ENCODE data around the gene ZMPSTE24.

ZMPSTE24 gene

DNA sequence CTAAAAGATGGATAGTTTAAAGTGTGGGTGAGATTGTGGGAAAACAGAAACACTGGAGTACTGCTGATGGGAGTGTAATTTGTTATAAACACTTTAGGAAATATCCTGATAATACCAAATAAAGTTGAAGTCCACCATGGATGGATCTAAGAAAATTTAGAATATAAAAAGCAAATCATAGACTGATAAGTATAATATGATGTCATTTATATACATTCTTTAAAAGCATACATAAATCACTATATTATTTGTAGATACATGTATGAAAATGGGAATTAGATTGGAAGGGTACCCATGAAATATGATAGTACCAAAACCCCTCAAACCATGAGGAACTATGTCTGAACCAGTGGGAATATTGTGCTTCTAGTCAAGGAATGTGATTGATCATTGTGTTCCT, 7.9 kb downstream of the ZMPSTE24 start:
- Histone ChIP-seq H3K4me1 (ENCODE audit: low read length) (peaks cover 10% of the 10 kb centered on the region; the same call in 1 of the 2 replicates), H3K27me3 (ENCODE audit: low read depth, low read length) (no peaks in the 10 kb centered on the region), H3K79me2 (ENCODE audit: low read length) (peaks cover 16% of the 10 kb centered on the region), H3K9ac (ENCODE audit: low read length) (no peak overlapping the region), H4K20me1 (ENCODE audit: insufficient read depth, low read length) (no peaks in the 10 kb centered on the region), H3K4me3 (ENCODE audit: low read length) (no peak overlapping the region), H3K9me3 (ENCODE audit: insufficient read depth, low read length) (no peaks in the 10 kb centered on the region), H3K36me3 (replicated peaks; ENCODE audit: low read depth, low read length) (peaks cover 17% of the 10 kb centered on the region), H3K4me2 (ENCODE audit: low read length) (no peak overlapping the region), H2AFZ (ENCODE audit: low read depth, low read length) (no peak overlapping the region), H3K27ac (ENCODE audit: low read length) (no peak overlapping the region)
- TF ChIP-seq CTCF (IDR thresholded peaks at IDR 0.05; ENCODE audit: low read depth, low read length) (no peak), EZH2phosphoT487 (IDR thresholded peaks at IDR 0.05; ENCODE audit: low read depth) (no peak)

DNA sequence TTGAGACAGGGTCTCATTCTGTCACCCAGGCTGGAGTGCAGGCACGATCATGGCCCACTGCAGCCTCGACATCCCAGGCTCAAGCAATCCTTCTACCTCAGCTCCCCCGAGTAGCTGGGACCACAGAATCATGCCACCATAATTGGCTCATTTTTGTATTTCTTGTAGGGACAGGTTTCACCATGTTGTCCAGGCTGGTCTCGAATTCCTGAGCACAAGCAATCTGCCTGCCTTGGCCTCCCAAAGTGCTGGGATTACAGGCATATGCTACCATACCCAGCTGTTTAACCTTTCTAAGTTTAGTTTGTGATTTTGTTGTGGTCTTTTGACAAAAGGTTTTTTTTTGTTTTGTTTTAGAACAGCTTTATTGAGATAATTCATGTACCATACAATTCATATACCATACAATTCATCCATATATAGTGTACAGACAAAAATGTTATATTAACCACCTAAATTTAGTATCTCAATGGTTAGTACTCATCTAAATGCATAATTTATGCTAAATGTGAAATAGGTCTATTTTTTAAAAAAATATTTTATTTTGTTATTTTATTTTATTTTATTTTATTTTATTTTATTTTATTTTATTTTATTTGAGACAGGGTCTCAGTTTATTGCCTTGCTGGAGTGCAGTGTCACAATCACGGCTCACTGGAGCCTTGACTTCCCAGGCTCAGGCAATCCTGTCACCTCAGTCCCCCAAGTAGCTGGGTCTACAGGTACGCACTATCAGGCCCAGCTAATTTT, 8.9 kb downstream of the ZMPSTE24 start:
- H3K79me2 ChIP-seq (ENCODE audit: low read length): peaks cover 16% of the 10 kb centered on the region
- no peaks in the 10 kb centered on the region for H4K20me1 ChIP-seq (ENCODE audit: insufficient read depth, low read length)
- H3K36me3 ChIP-seq (replicated peaks; ENCODE audit: low read depth, low read length): peaks cover 18% of the 10 kb centered on the region
- no peaks in the 10 kb centered on the region for H3K9me3 ChIP-seq (ENCODE audit: insufficient read depth, low read length)
- H3K4me2 ChIP-seq (ENCODE audit: low read length): no peak overlapping the region
- H3K27me3 ChIP-seq (ENCODE audit: low read depth, low read length): no peaks in the 10 kb centered on the region
- no peak overlapping the region for H3K27ac ChIP-seq (ENCODE audit: low read length)
- peaks cover 10% of the 10 kb centered on the region; the same call in 1 of the 2 replicates for H3K4me1 ChIP-seq (ENCODE audit: low read length)
- no peak overlapping the region for H3K4me3 ChIP-seq (ENCODE audit: low read length)
- no peak overlapping the region for H3K9ac ChIP-seq (ENCODE audit: low read length)
- TF ChIP-seq EZH2phosphoT487 (IDR thresholded peaks at IDR 0.05; ENCODE audit: low read depth) (no peak), CTCF (IDR thresholded peaks at IDR 0.05; ENCODE audit: low read depth, low read length) (no peak)
- no peak overlapping the region for H2AFZ ChIP-seq (ENCODE audit: low read depth, low read length)

DNA sequence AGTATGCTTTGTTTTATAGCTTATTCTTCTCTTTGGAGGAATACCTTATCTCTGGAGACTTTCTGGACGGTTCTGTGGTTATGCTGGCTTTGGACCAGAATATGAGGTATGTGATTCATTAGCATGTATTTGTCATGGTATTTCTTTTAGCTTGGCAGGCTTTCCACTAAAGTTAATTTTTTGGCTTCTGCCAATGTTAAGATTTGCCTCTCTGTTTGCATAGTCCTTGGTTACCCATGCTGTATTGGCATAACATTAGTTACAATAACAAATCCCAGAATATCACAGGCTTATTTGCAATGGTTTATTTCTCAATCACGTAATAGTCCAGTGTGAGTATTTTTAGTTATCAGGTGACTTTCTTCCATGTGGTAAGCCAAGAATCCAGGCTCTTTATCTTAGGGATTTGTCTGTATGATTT, 9.7 kb downstream of the ZMPSTE24 start:
- Histone ChIP-seq H3K9me3 (ENCODE audit: insufficient read depth, low read length) (no peaks in the 10 kb centered on the region), H3K4me1 (ENCODE audit: low read length) (peaks cover 18% of the 10 kb centered on the region), H3K27ac (ENCODE audit: low read length) (no peak overlapping the region), H3K36me3 (replicated peaks; ENCODE audit: low read depth, low read length) (peaks cover 21% of the 10 kb centered on the region), H3K9ac (ENCODE audit: low read length) (no peak overlapping the region), H3K27me3 (ENCODE audit: low read depth, low read length) (no peaks in the 10 kb centered on the region), H2AFZ (ENCODE audit: low read depth, low read length) (no peak overlapping the region), H4K20me1 (ENCODE audit: insufficient read depth, low read length) (no peaks in the 10 kb centered on the region), H3K4me3 (ENCODE audit: low read length) (no peak overlapping the region), H3K79me2 (ENCODE audit: low read length) (peaks cover 16% of the 10 kb centered on the region), H3K4me2 (ENCODE audit: low read length) (no peak overlapping the region)
- TF ChIP-seq EZH2phosphoT487 (IDR thresholded peaks at IDR 0.05; ENCODE audit: low read depth) (no peak), CTCF (IDR thresholded peaks at IDR 0.05; ENCODE audit: low read depth, low read length) (no peak)

DNA sequence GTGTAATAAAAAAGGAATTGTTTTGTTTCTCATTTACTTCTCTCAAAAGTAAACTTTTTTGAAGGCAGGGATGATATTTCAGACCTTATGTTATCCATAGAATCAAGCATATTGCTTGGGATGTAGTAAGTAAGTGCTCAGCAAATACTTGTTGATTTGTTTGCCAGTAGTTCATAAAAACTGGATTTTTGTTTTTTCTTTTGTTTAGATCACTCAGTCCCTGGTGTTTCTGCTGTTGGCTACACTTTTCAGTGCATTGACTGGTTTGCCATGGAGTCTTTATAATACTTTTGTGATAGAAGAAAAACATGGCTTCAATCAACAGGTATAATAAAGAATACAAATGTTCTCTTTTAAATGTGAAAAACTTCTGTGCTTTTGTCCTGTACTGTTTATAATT, 10.2 kb downstream of the ZMPSTE24 start:
- Histone ChIP-seq H4K20me1 (ENCODE audit: insufficient read depth, low read length) (no peaks in the 10 kb centered on the region), H3K27me3 (ENCODE audit: low read depth, low read length) (no peaks in the 10 kb centered on the region), H3K4me3 (ENCODE audit: low read length) (no peak overlapping the region), H2AFZ (ENCODE audit: low read depth, low read length) (no peak overlapping the region), H3K4me2 (ENCODE audit: low read length) (no peak overlapping the region), H3K36me3 (replicated peaks; ENCODE audit: low read depth, low read length) (peaks cover 21% of the 10 kb centered on the region), H3K9me3 (ENCODE audit: insufficient read depth, low read length) (no peaks in the 10 kb centered on the region), H3K9ac (ENCODE audit: low read length) (no peak overlapping the region), H3K27ac (ENCODE audit: low read length) (no peak overlapping the region), H3K79me2 (ENCODE audit: low read length) (peaks cover 13% of the 10 kb centered on the region), H3K4me1 (ENCODE audit: low read length) (peaks cover 21% of the 10 kb centered on the region)
- TF ChIP-seq EZH2phosphoT487 (IDR thresholded peaks at IDR 0.05; ENCODE audit: low read depth) (no peak), CTCF (IDR thresholded peaks at IDR 0.05; ENCODE audit: low read depth, low read length) (no peak)

All from OCI-LY3 (cell line).